AML-193 (cell line): Measurements from ENCODE around the gene HTR3A.

Source experiments
- DNase-seq, 2 experiments: peaks; one replicate each; lab custom pipeline; 2025; lab: John Stamatoyannopoulos, UW

Gene HTR3A

GRCh38 chr11:114019046-114019445 is 44.1 kb downstream of the HTR3A start:
- no peak for DNase-seq

- DNase-seq = no peak
Observed at GRCh38 chr11:114019574-114019973, 44.7 kb downstream of the HTR3A start.

GRCh38 chr11:114025329-114025907 is 50.5 kb downstream of the HTR3A start:
- no peak for DNase-seq

- peak; percentile 31 to 57 for DNase-seq
Observed at GRCh38 chr11:114026355-114026754, 51.4 kb downstream of the HTR3A start.

- no peak for DNase-seq
Observed at GRCh38 chr11:114027391-114027790, 52.5 kb downstream of the HTR3A start.

GRCh38 chr11:114027926-114028325 is 53.0 kb downstream of the HTR3A start:
- DNase-seq = no peak

- no peak for DNase-seq
Observed at GRCh38 chr11:114031246-114031966, 56.5 kb downstream of the HTR3A start.

- DNase-seq = no peak
Observed at GRCh38 chr11:114031967-114032320, 57.0 kb downstream of the HTR3A start.

- DNase-seq = no peak
Observed at GRCh38 chr11:114033066-114033465, 58.2 kb downstream of the HTR3A start.

GRCh38 chr11:114033572-114033971 is 58.7 kb downstream of the HTR3A start:
- no peak for DNase-seq

- DNase-seq = no peak
Observed at GRCh38 chr11:114034956-114035355, 60.0 kb downstream of the HTR3A start.

- peak; percentile 8 to 17 for DNase-seq
Observed at GRCh38 chr11:114036147-114036811, 61.4 kb downstream of the HTR3A start.

- no peak for DNase-seq
Observed at GRCh38 chr11:114036958-114037357, 62.0 kb downstream of the HTR3A start.

GRCh38 chr11:114039551-114039950 is 64.6 kb downstream of the HTR3A start:
- no peak for DNase-seq
